IMR-90 (cell line): ENCODE measurements around the gene PLB1. TPM values are rescaled to one million over a fixed set of nuclear protein-coding genes. Genes with fewer than 3 reads are reported as not detected.

ENCODE experiments used
- ATAC-seq: fragments of 200-7000 bp; cut with Tn5 transposase; 2 replicates; pipeline ENCODE4 v1.9.1; 2020; ENCODE audit warnings: low read depth, mild to moderate bottlenecking, moderate library complexity
- BruUV-seq: library from RNA; stranded (reverse); fragments of 400-500 nt; replicated peaks from 2 replicates; lab custom pipeline; 2021; lab: Mats Ljungman, UMichigan
- CTCF ChIA-PET: fragments of 300-600 bp; formaldehyde crosslinking; extraction: SDS; loops from one replicate; lab custom pipeline; 2021; ENCODE audit warnings: antibody characterized with exemption; lab: Yijun Ruan, JAX
- POLR2A ChIA-PET: fragments of 300-600 bp; sonication (Branson Sonifier 250); formaldehyde crosslinking; loops from one replicate; lab custom pipeline; 2022; ENCODE audit warnings: antibody characterized with exemption; ENCODE audit not compliant: unreplicated experiment; lab: Charles Lee
- DNase-seq: peaks from one replicate; pipeline ENCODE4 v3.0.0; 2013
- H2AFZ ChIP-seq: replicated peaks from 2 replicates; pipeline ENCODE3; 2013; ENCODE audit warnings: low read length, mild to moderate bottlenecking; ENCODE audit not compliant: poor library complexity
- H2AK5ac ChIP-seq: 2 replicates; pipeline ENCODE4 v1.6.1; 2013; ENCODE audit warnings: low read depth, low read length, inconsistent platforms
- H2AK9ac ChIP-seq: replicated peaks from 2 replicates; pipeline ENCODE3; 2013; ENCODE audit warnings: mild to moderate bottlenecking, low read depth, low read length, moderate library complexity; ENCODE audit not compliant: poor library complexity
- H2BK120ac ChIP-seq: 2 replicates; pipeline ENCODE4 v1.6.1; 2013; ENCODE audit warnings: low read depth, low read length, inconsistent platforms
- H2BK15ac ChIP-seq: 3 replicates; pipeline ENCODE4 v1.6.1; 2013; ENCODE audit warnings: low read depth, low read length, inconsistent platforms
- H2BK20ac ChIP-seq: 2 replicates; pipeline ENCODE4 v1.6.1; 2013; ENCODE audit warnings: low read depth, mild to moderate bottlenecking, inconsistent platforms, low read length, moderate library complexity
- H2BK5ac ChIP-seq: 2 replicates; pipeline ENCODE4 v1.6.1; 2013; ENCODE audit warnings: mild to moderate bottlenecking, low read depth, low read length, inconsistent platforms; ENCODE audit not compliant: poor library complexity, severe bottlenecking
- H3K14ac ChIP-seq: replicated peaks from 2 replicates; pipeline ENCODE4 v1.6.1; 2013; ENCODE audit warnings: low read depth, low read length, inconsistent platforms
- H3K18ac ChIP-seq: 2 replicates; pipeline ENCODE4 v1.6.1; 2013; ENCODE audit warnings: low read depth, low read length, control low read depth
- H3K23ac ChIP-seq: 2 replicates; pipeline ENCODE4 v1.6.1; 2013; ENCODE audit warnings: low read depth, low read length, inconsistent platforms
- H3K27ac ChIP-seq: 2 replicates; pipeline ENCODE4 v1.5.1; 2013; ENCODE audit warnings: mild to moderate bottlenecking, control low read depth, low read length; ENCODE audit not compliant: insufficient read depth
- H3K27me3 ChIP-seq: 2 replicates; pipeline ENCODE4 v1.6.1; 2013; ENCODE audit warnings: low read length; ENCODE audit not compliant: control insufficient read depth, insufficient read depth
- H3K36me3 ChIP-seq: 2 replicates; pipeline ENCODE4 v1.6.1; 2013; ENCODE audit warnings: low read length, mixed read lengths; ENCODE audit not compliant: control insufficient read depth, insufficient read depth
- H3K4ac ChIP-seq: 2 replicates; pipeline ENCODE4 v1.6.1; 2013; ENCODE audit warnings: low read depth, low read length, inconsistent platforms
- H3K4me1 ChIP-seq: 2 replicates; pipeline ENCODE4 v1.6.1; 2013; ENCODE audit warnings: low read length, mixed read lengths; ENCODE audit not compliant: control insufficient read depth, insufficient read depth
- H3K4me2 ChIP-seq: 2 replicates; pipeline ENCODE4 v1.6.1; 2013; ENCODE audit warnings: low read depth, mild to moderate bottlenecking, control low read depth, low read length, moderate library complexity
- H3K4me3 ChIP-seq: 2 replicates; pipeline ENCODE4 v1.5.1; 2013; ENCODE audit warnings: low read depth, mild to moderate bottlenecking, control low read depth, low read length, moderate library complexity; ENCODE audit not compliant: insufficient read depth
- H3K56ac ChIP-seq: 2 replicates; pipeline ENCODE4 v1.6.1; 2013; ENCODE audit warnings: low read length, inconsistent platforms; ENCODE audit not compliant: insufficient read depth; ENCODE audit errors: extremely low read depth
- H3K79me1 ChIP-seq, 2 experiments: 2 replicates each; pipeline ENCODE4 v1.6.1; 2013; ENCODE audit warnings: low read length in 2 of 2, inconsistent platforms in 1 of 2, low read depth in 1 of 2
- H3K9ac ChIP-seq: 2 replicates; pipeline ENCODE4 v1.6.1; 2013; ENCODE audit warnings: low read depth, low read length, control low read depth
- H3K9me1 ChIP-seq: 2 replicates; pipeline ENCODE4 v1.6.1; 2013; ENCODE audit warnings: low read length, inconsistent platforms; ENCODE audit not compliant: insufficient read depth
- H3K9me3 ChIP-seq: 2 replicates; pipeline ENCODE4 v1.6.1; 2013; ENCODE audit warnings: low read length; ENCODE audit not compliant: control insufficient read depth, insufficient read depth
- H4K20me1 ChIP-seq: 2 replicates; pipeline ENCODE4 v1.6.1; 2013; ENCODE audit warnings: low read length, inconsistent platforms; ENCODE audit not compliant: insufficient read depth
- H4K5ac ChIP-seq: 2 replicates; pipeline ENCODE4 v1.6.1; 2013; ENCODE audit warnings: mild to moderate bottlenecking, low read depth, low read length, control low read depth
- H4K8ac ChIP-seq, 2 experiments: 2 replicates each; pipeline ENCODE4 v1.6.1; 2013; ENCODE audit warnings: low read depth in 2 of 2, low read length in 2 of 2, control low read depth in 1 of 2, inconsistent platforms in 1 of 2
- H4K91ac ChIP-seq: 2 replicates; pipeline ENCODE4 v1.6.1; 2013; ENCODE audit warnings: low read depth, low read length, inconsistent platforms; ENCODE audit not compliant: insufficient read depth
- CEBPB ChIP-seq: IDR thresholded peaks from 2 replicates; pipeline ENCODE4 v1.6.1; 2012; ENCODE audit warnings: low read depth, low read length, improper control_type of control experiment
- FOS ChIP-seq: fragments of 150-350 bp; IDR thresholded peaks from 2 replicates; pipeline ENCODE4 v1.6.1; 2016; ENCODE audit warnings: low read depth, low read length
- MAZ ChIP-seq: IDR thresholded peaks from 2 replicates; pipeline ENCODE4 v1.6.1; 2012; ENCODE audit warnings: low read depth, mild to moderate bottlenecking, low read length, improper control_type of control experiment, moderate library complexity, borderline replicate concordance
- RAD21 ChIP-seq: IDR thresholded peaks from 2 replicates; pipeline ENCODE4 v1.6.1; 2012; ENCODE audit warnings: low read length, improper control_type of control experiment
- SMC3 ChIP-seq: fragments of 150-350 bp; IDR thresholded peaks from 2 replicates; pipeline ENCODE4 v1.6.1; 2016; ENCODE audit warnings: low read depth, mild to moderate bottlenecking, antibody characterized with exemption, low read length, moderate library complexity
- WGBS, 2 experiments: methylation state at CpG; one replicate each; pipeline versions ENCODE4 v1.1.5 to v1.1.7; 2013; ENCODE audit warnings: missing lambda C conversion rate in 2 of 2; ENCODE audit not compliant: insufficient read length in 1 of 2; ENCODE audit errors: extremely low coverage in 2 of 2; 5-methylcytosine and 5-hydroxymethylcytosine counted together
- dilution Hi-C: fragments of 300-500 bp; cut with HindIII; formaldehyde crosslinking; loops from one replicate; pipeline ENCODE4 v1.14.3; 2018; ENCODE audit warnings: low sequenced_read_pairs; ENCODE audit not compliant: unreplicated experiment
- in situ Hi-C: fragments of 300-500 bp; cut with MboI; formaldehyde crosslinking; loops from 3 replicates; pipeline ENCODE4 v1.14.3; 2019; ENCODE audit warnings: low sequenced_read_pairs, inconsistent platforms, mixed read lengths
- intact Hi-C: fragments of 100-400 bp; cut with micrococcal nuclease; formaldehyde crosslinking; loops from 2 replicates; pipeline ENCODE4 v1.10.0; 2022
- polyA plus RNA-seq, 3 experiments: library from polyadenylated mRNA; depleted of rRNA; stranded (reverse); fragments of >200 nt; gene quantifications; 2 replicates each; pipeline ENCODE4 v1.2.3, GENCODE V29; 2012; ENCODE audit warnings: low replicate concordance in 1 of 3
- total RNA-seq: library from RNA; depleted of rRNA; stranded (reverse); fragments of >200 nt; gene quantifications from 2 replicates; pipeline ENCODE4 v1.2.3, GENCODE V29; 2012
- TF ChIP-seq, protein P1 (sequence below): conservative IDR thresholded peaks from 2 replicates; pipeline ENCODE4 v1.5.1; 2012; ENCODE audit warnings: mild to moderate bottlenecking, low read depth, low read length, improper control_type of control experiment
- TF ChIP-seq, protein P2 (sequence below): fragments of 150-350 bp; IDR thresholded peaks from 2 replicates; pipeline ENCODE4 v1.6.1; 2016; ENCODE audit warnings: low read depth, mild to moderate bottlenecking, low read length, moderate library complexity, borderline replicate concordance

The PLB1 gene
- total and polyA plus RNA-seq, 2 of the 4 experiments (the other 2 are of a cell fraction): 0.74 to 0.90 TPM

DNA sequence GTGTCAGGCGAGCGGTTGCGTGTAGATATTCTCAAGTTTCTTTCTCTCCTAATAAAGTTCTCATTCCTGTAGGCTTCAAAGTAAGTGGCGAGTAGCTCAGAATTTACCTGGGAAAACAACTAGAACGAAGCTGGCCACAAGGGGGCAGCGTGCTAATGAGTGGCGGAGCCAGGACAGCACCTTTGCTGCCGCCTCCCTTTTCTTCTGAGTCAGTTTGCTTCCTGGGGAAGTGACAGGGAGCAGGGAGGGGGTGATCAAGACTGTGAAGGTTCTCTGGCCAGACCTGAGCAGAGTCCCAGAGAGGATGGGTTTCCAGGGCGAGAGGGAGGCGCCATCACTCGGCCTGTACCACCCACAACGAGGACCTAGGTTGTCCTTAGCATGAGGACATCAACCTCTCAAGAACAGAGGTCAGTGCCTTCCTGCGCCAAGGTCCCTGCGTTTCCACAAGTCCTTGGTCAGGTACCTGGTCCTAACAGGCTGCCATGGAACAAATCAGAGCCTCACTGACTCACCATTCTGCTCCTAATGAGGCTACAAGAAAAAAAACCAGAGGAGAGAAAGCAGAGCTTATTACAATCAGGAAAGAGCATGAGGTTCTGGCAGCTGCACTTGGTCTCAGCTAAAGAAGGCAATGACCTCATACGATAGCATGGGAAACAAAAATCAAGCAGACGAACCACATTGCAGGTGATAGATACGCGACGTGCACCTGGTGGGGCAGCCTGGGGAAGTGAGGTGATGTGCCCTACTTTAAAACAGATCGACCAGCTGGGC, 98.7 kb downstream of the PLB1 start:
- H3K27me3 ChIP-seq: no peaks in the 10 kb centered on the region

More for the DNA sequence above, 98.7 kb downstream of the PLB1 start:
- H2BK20ac ChIP-seq: peak overlapping the region; percentile 89
- peak overlapping the region; percentile 8; the same call in 1 of the 2 replicates for H3K9ac ChIP-seq
- H3K9me1 ChIP-seq: peaks cover 5% of the 10 kb centered on the region; the same call in 1 of the 2 replicates
- peak overlapping the region; percentile 92 for H2AK5ac ChIP-seq
- peak overlapping the region; percentile 62 for H3K18ac ChIP-seq
- BruUV-seq: no TSS peak
- H3K4me1 ChIP-seq: peaks cover 5% of the 10 kb centered on the region
- peak; percentile 82 for DNase-seq
- H3K9me3 ChIP-seq: no peaks in the 10 kb centered on the region
- H3K4me3 ChIP-seq: no peak overlapping the region
- intact Hi-C loops: loop anchor here (1.0 kb wide), 1 partner anchor 159 kb away; no protein-coding TSS in a partner anchor
- H3K14ac ChIP-seq: peak overlapping the region; percentile 76
- dilution Hi-C loops: no loop called here
- H4K8ac ChIP-seq: peak overlapping the region; percentile 58 to 89; a peak in 3 of 4 replicates
- H2AK9ac ChIP-seq: peak overlapping the region; percentile 93
- no peak overlapping the region for H3K56ac ChIP-seq
- H3K79me1 ChIP-seq: peaks cover 0 to 10% of the 10 kb centered on the region in 2 experiments; a peak in 2 of 4 replicates
- H3K4ac ChIP-seq: peak overlapping the region; percentile 77
- ChIA-PET POLR2A (interaction anchor here (0.5 to 1.0 kb wide), 2 partner anchors 28 to 68 kb away, joined by 3 read pairs; no protein-coding TSS in a partner anchor), CTCF (interaction anchor here (0.6 to 3.3 kb wide), 15 partner anchors 9 to 161 kb away, joined by 3 to 24 read pairs (median 3); partner anchors contain the start of gene PPP1CB)
- peak overlapping the region; percentile 94 for H2BK120ac ChIP-seq
- peak; percentile 83 for ATAC-seq
- WGBS, 2 experiments: 38% methylated on average over 6 of the region's 20 CpGs; no CpG with 5 or more reads in 1 of the 2 experiments
- peak overlapping the region; percentile 93 for H2AFZ ChIP-seq
- H3K4me2 ChIP-seq: peak overlapping the region; percentile 14; the same call in 1 of the 2 replicates
- H4K91ac ChIP-seq: peak overlapping the region; percentile 95
- H3K36me3 ChIP-seq: no peaks in the 10 kb centered on the region
- peak overlapping the region; percentile 93 for H2BK15ac ChIP-seq
- H3K27ac ChIP-seq: peak overlapping the region; percentile 5; the same call in 1 of the 2 replicates
- H2BK5ac ChIP-seq: peak overlapping the region; percentile 66
- peak overlapping the region; percentile 72 for H4K5ac ChIP-seq
- H4K20me1 ChIP-seq: no peaks in the 10 kb centered on the region
- peak overlapping the region; percentile 74; the same call in 1 of the 2 replicates for H3K23ac ChIP-seq
- in situ Hi-C loops: loop anchor here (25.0 kb wide), 1 partner anchor 318 kb away; no protein-coding TSS in a partner anchor
- TF ChIP-seq MAZ: no peak
- TF ChIP-seq, protein P1, sequence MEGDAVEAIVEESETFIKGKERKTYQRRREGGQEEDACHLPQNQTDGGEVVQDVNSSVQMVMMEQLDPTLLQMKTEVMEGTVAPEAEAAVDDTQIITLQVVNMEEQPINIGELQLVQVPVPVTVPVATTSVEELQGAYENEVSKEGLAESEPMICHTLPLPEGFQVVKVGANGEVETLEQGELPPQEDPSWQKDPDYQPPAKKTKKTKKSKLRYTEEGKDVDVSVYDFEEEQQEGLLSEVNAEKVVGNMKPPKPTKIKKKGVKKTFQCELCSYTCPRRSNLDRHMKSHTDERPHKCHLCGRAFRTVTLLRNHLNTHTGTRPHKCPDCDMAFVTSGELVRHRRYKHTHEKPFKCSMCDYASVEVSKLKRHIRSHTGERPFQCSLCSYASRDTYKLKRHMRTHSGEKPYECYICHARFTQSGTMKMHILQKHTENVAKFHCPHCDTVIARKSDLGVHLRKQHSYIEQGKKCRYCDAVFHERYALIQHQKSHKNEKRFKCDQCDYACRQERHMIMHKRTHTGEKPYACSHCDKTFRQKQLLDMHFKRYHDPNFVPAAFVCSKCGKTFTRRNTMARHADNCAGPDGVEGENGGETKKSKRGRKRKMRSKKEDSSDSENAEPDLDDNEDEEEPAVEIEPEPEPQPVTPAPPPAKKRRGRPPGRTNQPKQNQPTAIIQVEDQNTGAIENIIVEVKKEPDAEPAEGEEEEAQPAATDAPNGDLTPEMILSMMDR: peak; percentile 83
- no peak for TF ChIP-seq CEBPB
- TF ChIP-seq RAD21: peak; percentile 88
- TF ChIP-seq, protein P2, sequence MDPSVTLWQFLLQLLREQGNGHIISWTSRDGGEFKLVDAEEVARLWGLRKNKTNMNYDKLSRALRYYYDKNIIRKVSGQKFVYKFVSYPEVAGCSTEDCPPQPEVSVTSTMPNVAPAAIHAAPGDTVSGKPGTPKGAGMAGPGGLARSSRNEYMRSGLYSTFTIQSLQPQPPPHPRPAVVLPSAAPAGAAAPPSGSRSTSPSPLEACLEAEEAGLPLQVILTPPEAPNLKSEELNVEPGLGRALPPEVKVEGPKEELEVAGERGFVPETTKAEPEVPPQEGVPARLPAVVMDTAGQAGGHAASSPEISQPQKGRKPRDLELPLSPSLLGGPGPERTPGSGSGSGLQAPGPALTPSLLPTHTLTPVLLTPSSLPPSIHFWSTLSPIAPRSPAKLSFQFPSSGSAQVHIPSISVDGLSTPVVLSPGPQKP: no peak
- peak; percentile 92 for TF ChIP-seq SMC3
- TF ChIP-seq FOS: no peak
